ENCODE data around the gene NDUFV2.

- no peak for TF ChIP-seq GATA2 (IDR thresholded peaks at IDR 0.05; ENCODE audit: insufficient read depth, insufficient read length, low read depth, low read length)
- TF ChIP-seq CTCF (IDR thresholded peaks at IDR 0.05; ENCODE audit: extremely low read depth in 1 of 2, insufficient read depth in 1 of 2, low read depth in 1 of 2, low read length in 2 of 2), result no peak
- TF ChIP-seq POLR2AphosphoS5 (IDR thresholded peaks at IDR 0.05; ENCODE audit: insufficient read depth, low read depth, low read length), result no peak
- TF ChIP-seq POLR2A (IDR thresholded peaks at IDR 0.05; ENCODE audit: low read depth, low read length), result no peak
- no peak for TF ChIP-seq MAX (IDR thresholded peaks at IDR 0.05; ENCODE audit: insufficient read depth, insufficient read length)
- no peak for TF ChIP-seq MYC (IDR thresholded peaks at IDR 0.05; ENCODE audit: low read depth, low read length)
- no peak for TF ChIP-seq EZH2 (IDR thresholded peaks at IDR 0.05; ENCODE audit: borderline replicate concordance, low read depth, low read length, severe bottlenecking)
Observed at GRCh38 chr18:9135912-9136314, 33.4 kb downstream of the NDUFV2 start.

Measured in endothelial cell of umbilical vein (primary cell).